Activated T-cell treated with anti-CD3 and anti-CD28 coated beads for 24 hours (primary cell): ENCODE data around the gene MAGEA9B.
"Not testable (repeated sequence)": the region's sequence is repeated elsewhere in the genome, so short reads cannot be mapped to it uniquely, and the experiment has no call there.

Experiments used
- DNase-seq: peaks from one replicate; pipeline ENCODE4 v3.0.0-alpha.2; 2020; ENCODE audit warnings: low read depth

MAGEA9B gene

DNA sequence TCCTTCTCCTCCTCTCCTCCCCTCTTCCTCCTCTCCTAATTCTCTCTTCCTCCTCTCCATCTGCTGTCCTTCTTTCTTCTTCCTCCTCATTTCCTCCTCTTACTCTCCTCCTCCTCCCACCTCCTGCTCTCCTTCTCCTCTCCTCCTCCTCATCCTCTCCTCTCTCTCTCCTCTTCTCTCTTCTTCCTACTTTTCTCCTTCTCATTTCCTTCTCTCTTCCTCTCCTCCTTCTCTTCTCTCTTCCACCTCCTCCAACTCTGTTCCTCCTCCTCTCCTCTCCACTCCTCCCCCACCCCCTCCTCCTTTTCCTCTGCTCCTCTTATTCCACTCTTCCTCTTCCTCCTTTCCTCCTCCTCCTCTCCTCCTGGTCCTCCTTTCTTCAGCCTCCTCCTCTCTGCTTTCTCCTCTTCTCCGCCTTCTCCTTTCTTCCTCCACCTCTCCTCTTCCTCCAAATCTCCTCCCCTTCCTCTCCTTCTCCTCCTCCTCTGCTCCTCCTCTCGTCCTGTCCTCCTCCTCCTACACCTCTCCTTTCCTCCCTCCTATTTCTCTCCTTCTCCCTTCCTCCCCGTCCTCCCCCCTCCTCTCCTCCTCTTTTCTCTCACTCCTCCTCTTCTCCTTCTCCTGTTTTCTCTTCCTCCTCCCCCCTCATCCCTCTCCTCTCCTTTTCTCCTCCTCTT, 52.2 kb downstream of the MAGEA9B start:
- not testable (repeated sequence) for DNase-seq

DNA sequence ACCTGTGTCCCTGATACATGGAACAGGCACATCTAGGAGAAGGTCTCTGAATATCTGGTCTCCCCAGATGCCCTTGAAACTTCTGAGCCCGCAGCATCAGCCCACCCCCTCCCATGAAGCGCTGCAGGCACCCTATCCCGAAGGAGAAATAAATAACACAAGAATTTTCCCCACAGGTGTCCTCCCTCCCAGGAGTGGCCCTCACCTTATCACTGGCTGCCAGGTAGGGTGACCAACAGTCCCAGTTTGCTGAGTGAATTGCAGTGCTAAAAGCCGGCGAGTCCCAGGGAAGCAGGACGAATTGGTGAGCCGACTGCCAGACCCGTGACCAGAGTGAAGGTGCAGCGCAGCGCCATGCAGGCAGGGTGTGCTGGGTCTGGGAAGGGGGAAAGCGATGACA, 53.3 kb downstream of the MAGEA9B start:
- not testable (repeated sequence) for DNase-seq

DNA sequence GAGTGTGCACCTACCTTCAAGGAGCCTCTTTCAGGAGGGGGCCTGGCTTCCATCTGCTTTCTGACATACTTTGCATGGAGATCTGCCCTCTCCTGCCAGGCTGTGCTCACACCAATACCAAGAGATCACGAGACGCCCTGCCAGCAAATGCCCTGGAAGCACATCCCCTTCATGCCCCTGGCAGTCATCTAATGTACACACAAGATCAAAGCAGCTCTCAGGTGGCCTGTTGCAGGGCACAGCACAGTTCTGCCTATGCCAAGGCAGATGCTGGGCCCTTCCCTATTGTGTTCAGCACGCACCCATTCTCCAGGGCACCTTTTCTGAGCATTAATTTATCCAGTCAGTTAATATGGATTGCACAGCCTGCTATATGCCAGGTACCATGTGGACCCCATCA, 54.4 kb downstream of the MAGEA9B start:
- DNase-seq, result not testable (repeated sequence)
